Effector memory CD4-positive, alpha-beta T cell (primary cell): ENCODE results near the gene WASHC2C.
"Not testable (repeated sequence)": the region's sequence is repeated elsewhere in the genome, so short reads cannot be mapped to it uniquely, and the experiment has no call there.

Source experiments
- DNase-seq, 3 donors: peaks; one replicate each; pipeline ENCODE4 v3.0.0-alpha.2; 2020
- H3K27ac ChIP-seq: 2 replicates; pipeline ENCODE4 v1.7.0; 2013; ENCODE audit warnings: mild to moderate bottlenecking, low read length, moderate library complexity; ENCODE audit not compliant: insufficient read depth, poor library complexity, severe bottlenecking
- H3K27me3 ChIP-seq: replicated peaks from 2 replicates; pipeline ENCODE4 v1.7.0; 2013; ENCODE audit warnings: mild to moderate bottlenecking, low read length; ENCODE audit not compliant: insufficient read depth, control insufficient read depth, poor library complexity, severe bottlenecking
- H3K36me3 ChIP-seq: 2 replicates; pipeline ENCODE4 v1.7.0; 2013; ENCODE audit warnings: mild to moderate bottlenecking, low read length, moderate library complexity; ENCODE audit not compliant: control insufficient read depth, insufficient read depth
- H3K4me1 ChIP-seq: 2 replicates; pipeline ENCODE4 v1.7.0; 2013; ENCODE audit warnings: low read length, mild to moderate bottlenecking; ENCODE audit not compliant: control insufficient read depth, insufficient read depth, poor library complexity, severe bottlenecking
- H3K4me3 ChIP-seq: 2 replicates; pipeline ENCODE4 v1.7.0; 2013; ENCODE audit warnings: low read length, low read depth, mild to moderate bottlenecking; ENCODE audit not compliant: insufficient read depth, poor library complexity, severe bottlenecking
- H3K9me3 ChIP-seq: 2 replicates; pipeline ENCODE4 v1.7.0; 2013; ENCODE audit warnings: mild to moderate bottlenecking, low read length, moderate library complexity; ENCODE audit not compliant: control insufficient read depth

Gene WASHC2C

GRCh38 chr10:45734449-45734848 is 7.4 kb downstream of the WASHC2C start:
- not testable (repeated sequence) for DNase-seq, H3K4me1 ChIP-seq, H3K36me3 ChIP-seq, H3K9me3 ChIP-seq, H3K27me3 ChIP-seq, H3K4me3 ChIP-seq, H3K27ac ChIP-seq

- not testable (repeated sequence) for H3K4me1 ChIP-seq, H3K4me3 ChIP-seq, DNase-seq, H3K9me3 ChIP-seq, H3K27me3 ChIP-seq, H3K36me3 ChIP-seq, H3K27ac ChIP-seq
Measured at GRCh38 chr10:45734867-45735266, 7.8 kb downstream of the WASHC2C start.

- DNase-seq, H3K9me3 ChIP-seq, H3K4me1 ChIP-seq, H3K4me3 ChIP-seq, H3K27me3 ChIP-seq, H3K27ac ChIP-seq, H3K36me3 ChIP-seq: not testable (repeated sequence)
Measured at GRCh38 chr10:45741559-45741958, 14.5 kb downstream of the WASHC2C start.

GRCh38 chr10:45742014-45742413 is 14.9 kb downstream of the WASHC2C start:
- not testable (repeated sequence) for H3K4me1 ChIP-seq, H3K9me3 ChIP-seq, H3K27me3 ChIP-seq, H3K4me3 ChIP-seq, H3K36me3 ChIP-seq, H3K27ac ChIP-seq, DNase-seq

DNA sequence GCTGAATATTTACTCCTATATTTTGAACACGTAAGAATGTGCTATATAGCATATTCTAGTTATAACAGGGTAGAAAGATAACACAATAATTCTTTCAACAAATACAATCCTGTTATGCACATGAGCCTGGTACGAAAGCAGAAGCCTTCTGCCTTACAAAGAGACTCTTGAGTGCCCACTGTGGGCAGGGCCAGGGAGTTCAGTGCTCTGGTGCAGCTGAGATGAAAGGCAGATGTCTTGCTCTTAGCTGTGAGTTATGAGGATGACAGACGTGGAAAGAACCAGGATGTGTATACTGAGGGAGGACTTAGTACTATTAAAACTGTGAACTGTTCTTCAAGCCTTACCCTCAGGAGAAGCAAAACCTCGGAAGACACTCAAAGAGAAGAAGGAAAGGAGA is 24.1 kb downstream of the WASHC2C start:
- not testable (repeated sequence) for H3K4me3 ChIP-seq, DNase-seq, H3K9me3 ChIP-seq, H3K27me3 ChIP-seq, H3K4me1 ChIP-seq, H3K36me3 ChIP-seq, H3K27ac ChIP-seq

DNA sequence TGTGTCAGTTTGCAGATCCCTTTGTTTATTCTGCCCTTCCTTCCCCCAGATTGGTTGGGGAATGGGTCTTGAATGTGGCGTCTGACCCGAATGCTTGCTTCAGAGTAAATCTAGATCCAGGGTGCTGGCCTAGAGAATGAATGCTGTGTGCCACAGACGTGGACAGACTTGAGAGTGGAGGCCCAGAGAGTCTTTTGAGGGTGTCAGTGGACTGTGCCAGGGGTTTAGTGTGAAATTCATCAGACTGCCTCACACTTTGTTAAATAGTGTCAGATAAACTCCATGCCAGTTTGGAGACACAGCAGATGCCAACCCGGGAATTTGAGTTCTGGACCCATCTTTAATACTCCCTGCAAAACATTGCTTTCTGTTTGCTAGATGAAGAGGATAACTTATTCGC is 25.1 kb downstream of the WASHC2C start:
- DNase-seq, H3K27me3 ChIP-seq, H3K4me3 ChIP-seq, H3K4me1 ChIP-seq, H3K9me3 ChIP-seq, H3K27ac ChIP-seq, H3K36me3 ChIP-seq: not testable (repeated sequence)

DNA sequence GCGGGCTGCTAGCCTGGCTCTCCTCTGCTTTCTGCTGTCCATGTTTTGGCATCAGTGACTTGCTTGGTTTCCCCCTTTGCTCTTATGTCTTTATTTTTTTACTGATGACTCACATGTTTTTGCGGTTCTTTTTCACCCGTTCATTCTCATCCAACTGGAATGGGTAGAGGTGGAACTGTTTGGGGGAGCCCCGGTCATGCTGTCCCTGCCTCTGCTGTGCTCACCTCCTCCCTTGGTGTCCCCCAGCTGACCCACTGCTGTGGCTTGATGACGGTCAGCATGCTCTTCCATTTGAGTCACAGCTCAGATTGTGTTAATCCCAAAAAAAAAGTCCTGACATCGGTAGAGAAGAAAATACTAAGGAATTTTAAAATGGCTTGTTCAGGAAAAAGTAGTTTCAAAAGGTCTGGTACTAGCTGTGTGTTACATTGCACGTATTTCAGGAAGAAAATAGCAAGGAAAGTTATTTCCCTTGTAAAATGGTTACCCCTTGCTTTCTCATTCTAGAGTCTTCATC is 27.0 kb downstream of the WASHC2C start:
- not testable (repeated sequence) for H3K4me3 ChIP-seq, H3K4me1 ChIP-seq, H3K9me3 ChIP-seq, H3K27ac ChIP-seq, H3K36me3 ChIP-seq, H3K27me3 ChIP-seq, DNase-seq

- not testable (repeated sequence) for H3K9me3 ChIP-seq, DNase-seq, H3K36me3 ChIP-seq, H3K4me1 ChIP-seq, H3K27ac ChIP-seq, H3K4me3 ChIP-seq, H3K27me3 ChIP-seq
Measured at GRCh38 chr10:45755083-45755482, 28.0 kb downstream of the WASHC2C start.

- H3K9me3 ChIP-seq, H3K4me1 ChIP-seq, DNase-seq, H3K36me3 ChIP-seq, H3K27me3 ChIP-seq, H3K27ac ChIP-seq, H3K4me3 ChIP-seq: not testable (repeated sequence)
Measured at GRCh38 chr10:45756065-45756464, 29.0 kb downstream of the WASHC2C start.

DNA sequence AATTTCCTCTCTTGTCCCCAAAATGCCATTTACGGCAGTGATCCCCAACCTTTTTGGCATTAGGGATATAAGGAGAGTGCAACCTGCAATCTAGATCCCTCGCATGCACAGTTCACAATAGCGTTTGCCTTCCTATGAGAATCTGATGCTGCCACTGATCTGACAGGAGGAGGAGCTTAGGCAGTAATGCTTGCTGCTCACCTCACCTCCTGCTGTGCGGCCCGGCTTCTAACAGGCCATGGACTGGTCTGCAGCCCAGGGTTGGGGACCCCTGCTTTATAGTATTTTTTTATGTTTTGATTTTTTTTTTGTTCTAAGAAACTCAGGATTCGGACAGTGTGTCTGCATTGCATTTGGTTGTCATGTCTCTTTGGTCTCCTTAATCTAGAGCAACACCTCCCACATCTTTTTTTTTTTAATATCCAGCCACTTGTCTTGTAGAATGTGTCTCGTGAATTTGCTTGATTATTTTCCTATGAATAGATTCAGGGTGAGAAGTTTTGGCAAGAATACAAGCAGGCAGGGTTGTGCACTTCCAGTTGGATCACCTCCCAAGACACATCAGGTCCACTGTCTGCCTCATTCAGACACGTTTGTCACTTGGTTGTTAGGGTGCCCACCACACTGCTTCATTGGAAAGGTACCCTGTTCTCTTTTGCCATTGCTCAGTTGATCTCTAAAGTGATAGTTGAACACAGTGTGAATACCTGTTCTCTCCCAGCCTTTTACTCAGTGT is 30.8 kb downstream of the WASHC2C start:
- H3K36me3 ChIP-seq, H3K4me3 ChIP-seq: not testable (repeated sequence)

More for the DNA sequence above, 30.8 kb downstream of the WASHC2C start:
- DNase-seq, H3K27ac ChIP-seq, H3K4me1 ChIP-seq, H3K9me3 ChIP-seq, H3K27me3 ChIP-seq: not testable (repeated sequence)
